GM12878 (cell line): ENCODE measurements around the gene ZFP36.

Experiments used
- CTCF ChIP-seq, 3 experiments: IDR thresholded peaks in 2 of 3; conservative IDR thresholded peaks in 1 of 3; 2 replicates each; pipeline ENCODE4 v1.5.1; 2011; ENCODE audit warnings: low read depth in 3 of 3, low read length in 3 of 3, mild to moderate bottlenecking in 3 of 3, control low read depth in 2 of 3, moderate library complexity in 2 of 3, inconsistent platforms in 1 of 3, mixed read lengths in 1 of 3; ENCODE audit not compliant: control insufficient read depth in 2 of 3, insufficient read depth in 1 of 3; ENCODE audit errors: extremely low read depth in 1 of 3
- EGR1 ChIP-seq, 2 experiments: IDR thresholded peaks; 1 replicate in 1 of 2; 2 replicates in 1 of 2; pipeline ENCODE4 v1.6.1; 2011 to 2012; ENCODE audit warnings: low read depth in 2 of 2, low read length in 2 of 2, borderline replicate concordance in 1 of 2, mild to moderate bottlenecking in 1 of 2, moderate library complexity in 1 of 2
- EZH2 ChIP-seq: IDR thresholded peaks from 2 replicates; pipeline ENCODE4 v1.6.1; 2012; ENCODE audit warnings: low read depth, mild to moderate bottlenecking, control low read depth, inconsistent platforms, low read length, borderline replicate concordance; ENCODE audit not compliant: control insufficient read depth
- HSF1 ChIP-seq: fragments of 150-350 bp; IDR thresholded peaks from 2 replicates; pipeline ENCODE4 v1.6.1; 2014; ENCODE audit warnings: mild to moderate bottlenecking, low read depth, low read length
- LARP7 ChIP-seq: fragments of 450-650 bp; IDR thresholded peaks from 2 replicates; pipeline ENCODE4 v1.6.1; 2017; ENCODE audit warnings: mild to moderate bottlenecking
- MXI1 ChIP-seq: fragments of 150-350 bp; IDR thresholded peaks from 2 replicates; pipeline ENCODE4 v1.6.1; 2011; ENCODE audit warnings: low read depth, mild to moderate bottlenecking, inconsistent platforms, low read length, improper control_type of control experiment
- NRF1 ChIP-seq: conservative IDR thresholded peaks from 2 replicates; pipeline ENCODE4 v1.6.1; 2011; ENCODE audit warnings: mild to moderate bottlenecking, low read depth, low read length, improper control_type of control experiment
- POLR2A ChIP-seq: IDR thresholded peaks from 2 replicates; pipeline ENCODE4 v1.6.1; 2011; ENCODE audit warnings: low read depth, mild to moderate bottlenecking, low read length
- POLR2AphosphoS5 ChIP-seq: IDR thresholded peaks from 2 replicates; pipeline ENCODE4 v1.6.1; 2011; ENCODE audit warnings: mild to moderate bottlenecking, low read length, inconsistent platforms
- SRF ChIP-seq, 2 experiments: IDR thresholded peaks; 2 replicates each; pipeline ENCODE4 v1.6.1; 2011; ENCODE audit warnings: low read depth in 2 of 2, low read length in 2 of 2, mild to moderate bottlenecking in 1 of 2, moderate library complexity in 1 of 2
- TCF12 ChIP-seq: IDR thresholded peaks from 2 replicates; pipeline ENCODE4 v1.6.1; 2011; ENCODE audit warnings: low read depth, mild to moderate bottlenecking, low read length

GRCh38 chr19:39408392-39409207 lies 2.0 kb downstream of the ZFP36 start:
- TF ChIP-seq POLR2A (peak; percentile 76), MXI1 (no peak), CTCF (IDR thresholded peaks at IDR 0.05 in 2 of 3, conservative IDR thresholded peaks at IDR 0.05 in 1 of 3; ENCODE audit: control insufficient read depth in 2 of 3, extremely low read depth in 1 of 3, insufficient read depth in 1 of 3, low read depth in 3 of 3, low read length in 3 of 3) (no peak), EGR1 (IDR thresholded peaks at IDR 0.05; ENCODE audit: borderline replicate concordance in 1 of 2, low read depth in 2 of 2, low read length in 2 of 2) (no peak), POLR2AphosphoS5 (peak; percentile 72), SRF (IDR thresholded peaks at IDR 0.05; ENCODE audit: low read depth in 2 of 2, low read length in 2 of 2) (no peak), EZH2 (no peak), TCF12 (no peak), NRF1 (no peak), HSF1 (no peak), LARP7 (no peak)
